DMS79 (cell line): ENCODE results near the gene GOLGA3.
"Not testable (repeated sequence)": the region's sequence is repeated elsewhere in the genome, so short reads cannot be mapped to it uniquely, and the experiment has no call there.

Experiments used
- DNase-seq: peaks from one replicate; lab custom pipeline; 2025; lab: John Stamatoyannopoulos, UW

GOLGA3 gene

DNA sequence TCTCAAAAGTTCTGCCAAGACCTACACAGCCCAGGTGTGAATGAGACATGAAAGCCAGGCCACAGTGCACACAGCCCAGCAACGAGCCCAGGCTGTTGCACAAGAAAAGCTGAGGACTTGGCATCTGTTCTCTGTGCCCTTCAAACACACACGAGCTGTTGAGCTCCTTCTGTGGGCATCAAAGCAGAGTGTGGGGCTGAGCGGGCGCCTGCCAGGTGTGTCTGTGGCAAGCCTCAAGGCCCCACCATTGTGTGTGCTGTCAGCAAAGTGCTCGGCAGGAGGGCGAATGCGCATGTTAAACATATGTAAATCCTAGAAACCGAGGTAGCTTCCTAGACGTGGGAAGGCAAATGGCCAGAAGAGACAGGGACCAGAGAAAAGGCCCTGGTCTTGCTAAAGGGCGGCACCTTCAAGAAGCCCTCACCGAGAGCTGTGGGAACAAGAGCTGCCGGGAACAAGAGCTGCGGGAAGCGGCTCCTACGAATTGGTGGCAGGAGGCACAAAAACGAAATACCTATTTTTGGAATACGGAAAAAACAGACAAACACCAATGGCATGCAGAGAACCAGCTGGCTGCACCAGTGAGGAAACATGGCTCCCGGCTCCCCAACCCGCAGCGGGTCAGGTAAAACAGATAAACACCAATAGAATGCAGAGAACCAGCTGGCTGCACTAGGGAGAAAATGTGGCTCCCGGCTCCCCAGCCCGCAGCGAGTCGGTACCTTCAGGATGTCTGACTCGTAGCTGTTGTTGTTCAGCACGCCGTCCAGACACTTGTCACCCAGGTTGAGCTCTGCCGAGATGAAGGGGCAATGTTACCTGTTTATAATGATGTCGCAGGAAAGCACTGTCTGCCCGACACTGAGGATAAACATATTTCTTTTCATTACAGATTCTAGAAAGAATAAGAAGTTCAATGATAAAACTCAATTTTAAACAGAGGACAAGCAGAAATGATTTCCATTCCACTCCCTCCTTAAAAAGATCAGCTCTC, 19.0 kb upstream of the GOLGA3 start:
- DNase-seq = no peak

DNA sequence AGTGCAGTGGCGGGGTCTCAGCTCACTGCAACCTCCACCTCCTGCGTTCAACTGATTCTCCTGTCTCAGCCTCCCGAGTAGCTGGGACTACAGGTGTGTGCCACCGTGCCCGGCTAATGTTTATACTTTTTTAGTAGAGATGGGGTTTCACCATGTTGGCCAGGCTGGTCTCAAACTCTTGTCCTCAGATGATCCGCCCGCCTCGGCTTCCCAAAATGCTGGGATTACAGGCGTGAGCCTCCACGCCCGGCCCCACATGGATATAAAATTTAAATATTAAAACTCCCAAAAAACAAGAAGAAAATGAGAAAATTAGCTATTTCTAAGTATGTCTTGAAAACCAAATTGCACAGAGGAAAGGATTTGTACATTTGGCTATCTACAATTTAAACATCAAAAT, 16.0 kb upstream of the GOLGA3 start:
- not testable (repeated sequence) for DNase-seq

DNA sequence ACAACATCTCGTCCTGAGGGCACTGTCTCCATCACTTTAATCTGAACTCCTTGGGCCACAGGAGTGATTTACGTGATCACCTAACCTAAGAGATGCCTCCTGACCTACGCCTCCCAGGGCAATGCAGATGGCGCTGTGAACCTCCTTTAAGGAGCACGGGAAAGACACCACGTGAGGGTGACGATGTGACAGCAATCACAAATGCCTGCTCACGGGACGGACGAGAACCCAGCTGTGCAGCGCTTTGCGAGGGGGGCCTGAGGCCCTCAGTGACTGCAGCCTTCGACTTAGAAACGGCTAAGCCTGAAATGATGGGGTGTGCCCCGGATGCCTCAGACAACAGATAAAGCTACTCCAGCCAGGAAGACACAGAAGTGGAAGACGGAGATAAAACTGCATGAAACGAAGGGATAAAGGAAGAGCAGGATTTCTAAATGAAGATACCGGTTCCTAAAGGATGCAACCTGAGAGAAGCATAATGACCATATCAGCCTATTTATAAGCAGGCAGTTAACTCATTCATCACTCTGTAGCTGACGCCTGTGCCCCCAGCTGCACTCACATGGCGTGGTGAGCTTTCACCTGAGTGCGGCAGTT, 13.9 kb upstream of the GOLGA3 start:
- no peak for DNase-seq

DNA sequence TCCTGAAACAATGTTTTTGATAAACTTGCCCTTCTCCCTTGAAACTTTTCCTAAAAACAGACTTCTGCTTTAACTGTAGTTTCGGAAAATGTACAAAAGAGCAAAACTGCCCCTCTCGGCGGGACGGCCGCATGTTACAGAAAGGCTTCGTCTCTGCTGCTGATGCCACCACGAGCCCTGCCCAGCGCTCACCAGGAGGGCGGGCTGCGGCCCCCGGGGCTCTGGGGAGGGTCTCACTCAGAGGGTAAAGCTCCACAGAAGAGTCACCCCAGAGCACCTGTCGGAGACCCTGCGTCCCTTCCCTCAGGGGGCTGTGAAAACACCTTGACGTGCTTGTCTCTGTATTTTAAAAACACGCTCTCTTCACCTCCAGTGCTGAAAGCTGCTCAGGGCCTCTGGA, 12.5 kb upstream of the GOLGA3 start:
- no peak for DNase-seq

DNA sequence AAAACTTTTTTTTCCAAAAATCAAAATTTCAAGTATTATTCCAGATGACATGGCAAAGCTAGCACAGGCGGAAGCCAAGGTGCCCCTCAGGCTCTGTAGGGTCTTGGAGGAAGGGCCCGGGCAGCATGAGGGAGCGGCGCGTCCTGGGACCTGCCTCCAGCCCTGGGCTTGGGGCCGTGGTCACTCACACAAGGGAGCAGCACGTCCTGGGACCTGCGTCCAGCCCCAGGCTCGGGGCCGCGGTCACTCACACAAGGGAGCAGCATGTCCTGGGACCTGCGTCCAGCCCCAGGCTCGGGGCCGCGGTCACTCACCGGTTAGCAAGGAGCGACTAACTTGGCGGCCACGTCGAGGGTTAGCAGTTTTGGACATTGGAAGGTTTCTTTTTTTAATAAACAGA, 11.9 kb upstream of the GOLGA3 start:
- DNase-seq = no peak

DNA sequence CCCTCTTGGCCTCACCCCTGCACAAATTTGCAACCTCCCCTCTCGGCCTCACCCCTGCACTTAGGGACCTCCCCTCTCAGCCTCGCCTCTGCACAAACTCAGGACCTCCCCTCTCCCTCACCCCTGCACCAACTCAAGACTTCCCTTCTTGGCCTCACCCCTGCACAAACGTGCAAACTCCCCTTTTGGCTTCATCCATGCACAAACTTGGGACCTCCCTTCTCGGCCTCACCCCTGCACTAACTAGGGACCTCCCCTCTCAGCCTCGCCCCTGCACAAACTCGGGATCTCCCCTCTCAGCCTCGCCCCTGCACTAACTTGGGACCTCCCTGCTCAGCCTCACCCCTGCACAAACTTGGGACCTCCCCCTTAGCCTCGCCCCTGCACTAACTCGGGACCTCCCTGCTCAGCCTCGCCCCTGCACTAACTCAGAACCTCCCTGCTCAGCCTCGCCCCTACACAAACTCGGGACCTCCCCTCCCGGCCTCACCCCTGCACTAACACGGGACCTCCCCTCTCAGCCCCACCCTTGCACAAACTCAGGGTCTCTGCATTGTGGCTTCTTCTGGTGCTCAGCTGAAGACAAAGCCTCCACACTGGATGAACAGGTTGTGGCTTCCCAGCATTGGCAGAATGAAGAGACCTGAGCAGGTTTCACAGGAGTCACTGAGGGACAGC, 11.0 kb upstream of the GOLGA3 start:
- DNase-seq = no peak

DNA sequence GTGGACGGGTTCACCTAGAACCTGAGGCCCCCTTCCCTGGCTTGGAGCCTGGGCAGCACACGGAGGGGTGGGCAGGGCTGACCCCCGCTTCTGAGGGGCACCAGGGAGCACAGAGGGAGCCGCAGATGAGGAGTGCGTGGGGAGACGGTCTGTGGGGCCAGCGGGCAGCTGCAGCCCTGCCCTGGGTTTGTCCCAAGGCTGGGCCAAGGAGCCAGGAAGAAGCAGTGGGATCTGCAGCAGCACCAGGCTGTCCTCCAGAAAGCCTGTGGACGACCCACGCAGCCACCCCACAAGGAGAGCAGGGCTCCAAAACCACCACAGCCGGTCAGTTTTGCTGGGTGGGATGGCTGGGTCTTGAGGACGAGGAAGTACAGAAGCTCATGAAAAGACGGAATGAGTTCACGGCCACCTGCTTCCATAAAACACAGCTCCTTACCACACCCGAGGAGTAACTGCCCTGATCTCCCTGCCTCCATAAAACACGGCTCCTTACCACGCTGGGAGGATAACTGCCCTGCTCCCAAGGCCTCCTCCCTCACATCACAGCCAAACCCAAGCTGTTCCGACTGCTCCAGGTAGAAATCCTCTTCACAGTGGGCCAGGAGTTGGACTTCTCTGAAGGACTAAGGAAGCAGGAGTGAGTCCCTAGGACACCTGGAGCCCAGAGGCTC, 9.9 kb upstream of the GOLGA3 start:
- DNase-seq = no peak

DNA sequence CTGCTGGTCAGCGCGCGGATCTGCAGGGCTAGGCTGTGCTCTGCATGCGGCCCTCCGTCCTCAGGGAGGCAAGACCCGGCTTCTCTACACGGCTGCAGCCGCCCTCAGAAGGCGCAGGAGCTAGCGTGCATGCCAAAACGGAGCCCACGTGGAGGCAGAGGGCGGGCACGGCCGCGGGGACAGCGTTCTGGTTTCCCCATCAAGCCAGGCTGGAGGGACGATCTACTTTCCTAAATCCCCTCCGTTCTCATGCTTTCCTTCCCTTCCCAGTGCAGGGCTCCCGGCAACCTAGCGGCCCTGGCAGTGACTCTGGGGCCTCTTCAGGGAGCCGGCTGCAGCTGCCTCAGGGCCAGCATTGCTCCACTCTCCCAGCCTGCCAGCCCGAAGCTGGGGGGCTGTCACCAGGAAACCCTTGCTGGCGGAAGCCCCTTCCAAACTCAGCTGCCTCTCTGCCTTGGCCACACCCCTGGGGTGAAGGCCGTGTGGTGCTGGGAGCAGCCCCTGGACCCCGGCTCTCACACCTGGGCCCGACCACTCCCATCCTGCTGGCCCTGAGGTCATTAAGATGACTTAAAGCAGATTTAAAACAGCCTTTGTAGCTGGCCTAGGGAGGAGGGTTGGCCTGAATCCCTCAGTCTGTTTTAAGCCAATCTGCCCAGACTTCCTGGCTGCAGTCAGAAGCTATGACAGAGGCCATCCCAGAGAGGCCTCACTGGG, 9.2 kb upstream of the GOLGA3 start:
- no peak for DNase-seq

DNA sequence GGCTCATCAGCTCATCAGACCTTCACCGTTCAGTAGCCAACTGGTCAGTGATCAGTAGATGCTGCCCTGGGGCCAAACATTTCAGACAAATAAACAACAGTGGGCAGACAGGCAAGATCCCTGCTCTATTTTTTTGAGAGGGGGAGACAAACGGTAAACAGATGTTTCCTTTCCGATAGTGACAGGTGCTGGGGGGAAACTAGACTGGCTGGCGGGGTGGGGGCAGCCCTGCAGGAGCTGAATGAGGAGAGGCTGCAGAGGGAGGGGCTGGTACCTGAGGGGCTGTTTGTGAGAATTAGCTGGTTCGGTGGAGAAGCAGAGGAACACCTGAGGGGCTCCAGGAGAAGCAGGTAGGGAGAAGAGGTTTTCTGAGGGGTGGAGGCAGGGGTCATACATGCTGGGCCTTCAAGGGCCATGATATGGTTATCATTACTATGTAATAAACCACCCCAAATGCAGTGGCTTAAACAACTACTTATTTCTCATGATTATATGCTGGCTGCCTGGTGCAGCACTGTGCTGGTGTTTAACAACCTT, 8.2 kb upstream of the GOLGA3 start:
- DNase-seq = no peak

DNA sequence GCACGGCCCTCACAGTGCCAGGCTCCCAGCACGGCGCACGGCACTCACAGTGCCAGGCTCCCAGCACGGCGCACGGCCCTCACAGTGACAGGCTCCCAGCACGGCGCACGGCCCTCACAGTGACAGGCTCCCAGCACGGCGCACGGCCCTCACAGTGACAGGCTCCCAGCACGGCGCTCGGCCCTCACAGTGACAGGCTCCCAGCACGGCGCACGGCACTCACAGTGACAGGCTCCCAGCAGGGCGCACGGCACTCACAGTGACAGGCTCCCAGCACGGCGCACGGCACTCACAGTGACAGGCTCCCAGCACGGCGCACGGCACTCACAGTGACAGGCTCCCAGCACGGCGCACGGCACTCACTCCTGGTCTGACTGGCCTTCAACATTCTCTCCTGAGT, 7.6 kb upstream of the GOLGA3 start:
- DNase-seq = not testable (repeated sequence)

DNA sequence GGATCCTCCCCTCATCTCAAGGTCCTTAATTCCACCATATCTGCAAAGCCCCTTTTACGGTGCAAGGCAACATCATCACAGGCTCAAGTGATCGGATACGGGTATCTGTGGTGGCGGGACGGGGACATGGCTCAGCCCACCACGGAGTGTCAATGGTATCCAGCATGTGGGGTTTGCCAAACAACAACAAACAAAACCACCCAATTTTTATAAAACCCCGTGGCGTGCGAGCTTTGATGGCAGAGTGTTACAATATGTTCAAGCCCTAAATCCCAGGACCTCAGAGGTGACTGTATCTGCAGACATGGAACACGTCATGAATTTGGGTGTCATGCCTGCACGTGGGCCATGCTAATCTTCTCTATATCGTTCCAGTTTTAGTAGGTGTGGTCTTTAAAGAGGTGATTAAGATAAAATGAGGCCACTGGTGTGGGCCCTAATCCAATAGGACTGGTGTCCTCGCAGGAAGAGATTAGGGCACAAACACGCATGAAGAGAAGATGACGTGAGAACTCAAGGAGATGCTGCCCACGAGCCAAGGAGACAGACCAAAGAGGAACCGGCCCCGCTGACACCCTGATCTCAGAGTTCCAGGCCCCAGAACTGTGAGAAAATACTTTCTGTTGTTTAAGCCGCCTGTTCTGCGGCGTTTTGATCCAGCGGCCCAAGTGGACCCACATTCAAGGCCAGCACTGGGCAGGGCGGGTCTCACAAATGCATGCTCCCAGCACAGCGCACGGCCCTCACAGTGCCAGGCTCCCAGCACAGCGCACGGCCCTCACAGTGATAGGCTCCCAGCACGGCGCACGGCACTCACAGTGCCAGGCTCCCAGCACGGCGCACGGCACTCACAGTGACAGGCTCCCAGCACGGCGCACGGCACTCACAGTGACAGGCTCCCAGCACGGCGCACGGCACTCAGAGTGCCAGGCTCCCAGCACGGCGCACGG, 6.7 kb upstream of the GOLGA3 start:
- no peak for DNase-seq

DNA sequence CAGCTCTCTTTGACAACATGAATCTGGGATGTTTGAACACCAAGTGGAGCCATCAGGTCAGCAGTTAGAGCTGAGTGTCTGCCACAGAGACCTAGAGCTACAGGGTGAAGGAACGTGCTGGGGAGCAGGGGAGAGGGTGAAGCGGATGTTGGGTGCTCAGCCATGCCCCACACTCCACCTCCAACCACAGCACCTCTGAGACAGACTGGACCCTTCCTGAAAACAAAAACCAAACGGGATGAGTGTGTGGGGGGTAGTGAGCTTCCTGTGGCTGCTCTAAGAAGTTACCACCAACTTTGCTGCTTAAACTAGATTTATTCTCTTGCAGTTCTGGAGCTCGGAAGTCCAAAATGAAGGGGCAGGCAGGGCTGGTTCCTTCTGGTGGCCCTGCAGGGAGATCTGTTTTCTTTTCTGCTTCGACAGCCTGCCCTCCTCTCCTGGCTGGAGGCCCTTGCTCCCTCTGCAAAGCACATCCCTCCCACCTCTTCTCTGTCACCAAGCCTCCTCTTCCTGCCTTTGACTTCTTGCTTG, 5.6 kb upstream of the GOLGA3 start:
- DNase-seq = no peak

DNA sequence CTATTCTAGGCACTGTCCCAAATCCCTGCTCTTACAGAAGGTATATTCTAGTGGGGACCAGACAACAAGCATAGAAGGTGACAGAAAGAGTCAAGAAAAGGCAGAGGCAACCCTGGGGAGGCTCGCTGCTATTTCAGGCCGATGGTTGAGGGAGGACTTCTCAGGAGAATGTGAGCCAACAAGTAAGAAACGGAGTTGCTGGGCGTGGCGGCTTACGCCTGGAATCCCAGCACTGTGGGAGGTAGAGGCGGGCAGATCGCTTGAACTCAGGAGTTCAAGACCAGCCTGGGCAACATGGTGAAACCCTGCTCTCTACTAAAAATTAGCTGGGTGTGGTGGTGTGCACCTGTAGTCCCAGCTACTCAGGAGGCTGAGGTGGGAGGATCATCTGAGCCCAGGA, 4.7 kb upstream of the GOLGA3 start:
- no peak for DNase-seq

DNA sequence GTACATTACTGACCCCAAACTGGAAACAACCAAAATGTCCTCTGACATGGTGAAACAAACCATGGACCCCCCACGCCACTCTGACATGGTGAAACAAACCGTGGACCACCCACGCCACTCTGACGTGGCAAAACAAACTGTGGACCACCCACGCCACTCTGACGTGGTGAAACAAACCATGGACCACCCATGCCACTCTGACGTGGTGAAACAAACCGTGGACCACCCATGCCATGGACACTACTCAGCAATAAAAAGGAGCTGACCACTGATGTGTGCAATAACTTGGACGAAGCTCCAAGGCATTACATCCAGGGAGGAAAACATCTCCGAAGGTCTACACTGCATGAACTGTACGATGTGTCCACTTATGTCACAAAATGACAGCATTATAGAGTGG, 3.1 kb upstream of the GOLGA3 start:
- DNase-seq = no peak

DNA sequence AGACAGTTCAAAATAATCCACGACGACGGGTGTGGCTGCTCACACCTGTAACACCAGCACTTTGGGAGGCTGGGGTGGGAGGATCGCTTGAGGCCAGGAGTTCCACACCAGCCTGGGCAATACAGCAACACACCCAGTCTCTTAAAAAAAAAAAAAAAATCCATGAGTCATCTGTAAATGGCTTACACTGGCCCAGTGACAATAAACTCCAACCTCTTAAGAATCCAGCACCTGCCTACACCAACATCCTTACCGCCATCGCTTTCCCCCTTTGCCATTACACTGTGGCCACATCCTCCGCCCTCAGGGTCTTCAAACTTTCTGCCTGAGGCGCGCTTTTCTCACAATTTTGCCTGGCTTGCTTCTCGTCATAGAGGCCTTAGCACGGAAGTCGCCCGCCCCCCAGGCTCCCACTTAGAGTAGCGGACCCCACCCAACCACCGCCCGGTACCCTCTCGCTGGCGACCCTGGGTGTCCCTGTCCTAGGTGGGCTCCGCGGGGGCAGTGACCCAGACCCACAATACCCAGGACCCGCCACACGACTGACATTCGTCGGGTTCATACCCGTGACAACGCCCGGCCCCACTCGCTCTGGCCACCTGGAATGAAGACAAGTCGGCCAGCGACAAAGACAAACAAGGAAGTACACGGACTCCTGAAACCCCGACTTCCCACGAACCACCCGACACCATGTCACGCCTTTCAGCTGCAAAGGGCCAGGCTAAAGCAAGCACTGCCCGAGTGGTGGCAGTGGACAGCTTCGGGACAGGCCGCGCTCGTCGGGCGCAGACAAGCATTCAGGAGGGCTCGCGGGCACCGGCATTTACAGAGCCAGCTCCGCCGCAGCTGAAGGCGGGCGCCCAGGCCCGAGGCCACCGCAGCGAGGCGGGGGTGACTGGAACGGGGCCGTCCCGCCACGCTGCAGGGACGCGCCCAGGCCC, 636 bp downstream of the GOLGA3 start:
- peak; percentile 44 for DNase-seq

DNA sequence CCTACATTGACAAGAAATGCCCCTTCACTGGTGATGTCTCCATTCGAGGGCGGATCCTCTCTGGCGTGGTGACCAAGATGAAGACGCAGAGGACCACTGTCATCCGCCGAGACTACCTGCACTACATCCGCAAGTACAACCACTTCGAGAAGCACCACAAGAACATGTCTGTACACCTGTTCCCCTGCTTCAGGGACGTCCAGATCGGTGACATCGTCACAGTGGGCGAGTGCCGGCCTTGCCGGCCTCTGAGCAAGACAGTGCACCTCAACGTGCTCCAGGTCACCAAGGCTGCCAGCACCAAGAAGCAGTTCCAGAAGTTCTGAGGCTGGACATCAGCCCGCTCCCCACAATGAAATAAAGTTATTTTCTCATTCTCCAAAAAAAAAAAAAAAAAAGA, 2.8 kb downstream of the GOLGA3 start:
- DNase-seq = no peak

DNA sequence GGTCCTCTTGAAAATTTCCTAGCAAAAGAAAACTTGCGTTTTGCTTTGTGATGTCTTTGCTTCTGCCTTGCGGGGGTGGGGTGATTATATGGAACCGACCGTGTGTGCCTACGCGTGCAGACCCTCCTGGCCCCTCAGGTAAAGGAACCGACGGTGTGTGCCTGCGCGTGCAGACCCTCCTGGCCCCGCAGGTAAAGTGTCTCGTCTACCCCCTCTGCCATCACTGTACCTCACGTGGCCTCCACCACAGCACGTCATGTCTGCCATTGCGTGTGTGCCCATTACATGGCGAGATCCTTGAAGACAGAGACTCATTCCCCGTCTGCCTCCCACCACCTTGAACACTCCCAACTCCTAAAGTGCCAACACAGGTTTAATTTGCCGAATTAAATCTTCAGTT, 3.6 kb downstream of the GOLGA3 start:
- no peak for DNase-seq

DNA sequence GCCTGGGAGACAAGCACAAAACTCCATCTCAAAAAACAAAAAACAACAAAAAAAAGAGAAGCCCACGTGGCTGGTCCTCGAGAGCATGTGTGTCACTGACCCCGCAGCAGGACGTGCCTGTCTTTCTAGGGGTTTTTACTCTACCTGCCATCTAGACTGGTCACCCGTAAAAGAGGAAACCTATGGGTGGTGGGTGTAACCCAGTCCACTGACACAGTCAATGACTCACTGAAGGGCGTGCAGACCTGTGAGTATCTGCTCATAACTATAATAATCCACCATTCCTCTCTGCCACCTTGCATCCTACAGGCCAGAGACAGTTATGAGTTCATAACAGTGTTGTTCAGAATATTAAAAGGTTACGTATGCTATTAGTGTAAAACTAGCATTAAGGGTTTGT, 4.6 kb downstream of the GOLGA3 start:
- no peak for DNase-seq

DNA sequence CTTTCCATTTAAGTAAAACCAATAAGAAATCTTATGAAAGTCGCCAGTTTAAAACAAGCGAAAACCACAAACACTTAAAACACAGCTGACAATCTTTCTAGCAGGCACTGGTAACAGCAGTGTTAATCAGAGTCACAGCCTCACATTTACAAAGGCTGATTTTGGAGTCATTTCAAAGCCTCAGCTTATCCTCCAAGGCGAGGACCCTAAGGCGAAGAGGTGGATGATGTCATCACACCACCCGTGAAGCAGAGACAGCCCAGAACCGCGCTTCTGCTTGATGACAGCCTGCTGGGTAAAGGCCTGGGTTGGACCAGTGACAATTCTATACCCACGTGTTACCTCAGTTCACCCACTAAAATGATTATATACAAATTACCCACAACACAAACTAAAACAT, 10.1 kb downstream of the GOLGA3 start:
- no peak for DNase-seq
